DOHH2 (cell line): ENCODE data around the gene ADORA1.

Source experiments
- CTCF ChIP-seq: fragments of 200-600 bp; sonication (generic); IDR thresholded peaks from one replicate; pipeline ENCODE4 v1.5.1; 2014; ENCODE audit warnings: antibody characterized with exemption, mild to moderate bottlenecking, low read depth, low read length; ENCODE audit not compliant: poor library complexity, severe bottlenecking
- EZH2phosphoT487 ChIP-seq: fragments of 200-600 bp; sonication (generic); IDR thresholded peaks from 2 replicates; pipeline ENCODE4 v1.6.1; 2017; ENCODE audit warnings: borderline replicate concordance, mild to moderate bottlenecking, antibody characterized with exemption, low read length, moderate library complexity, mixed read lengths

GRCh38 chr1:203185061-203185461 lies 57.5 kb downstream of the ADORA1 start:
- TF ChIP-seq CTCF (no peak), EZH2phosphoT487 (no peak)
